Activated CD8-positive, alpha-beta memory T cell treated with anti-CD3 and anti-CD28 coated beads for 36 hours (primary cell): ENCODE results near the gene SERPINB12. TPM values are rescaled to one million over a fixed set of nuclear protein-coding genes. Genes with fewer than 3 reads are reported as not detected.

ENCODE experiments used
- CTCF ChIA-PET: fragments of 350-600 bp; sonication (Branson Sonifier 250); formaldehyde crosslinking; loops from one replicate; lab custom pipeline; 2021; ENCODE audit warnings: antibody characterized with exemption; lab: Charles Lee
- POLR2A ChIA-PET: fragments of 350-600 bp; sonication (Branson Sonifier 250); formaldehyde crosslinking; loops from one replicate; lab custom pipeline; 2021; ENCODE audit warnings: antibody characterized with exemption; lab: Charles Lee
- total RNA-seq, 2 experiments: library from RNA; stranded (reverse); gene quantifications; one replicate each; pipeline ENCODE4 v1.2.3, GENCODE V29; 2021

SERPINB12 gene
- total RNA-seq, 2 experiments from 2014 or later: not detected

- ChIA-PET POLR2A (no interaction called here), CTCF (no interaction called here)
These were observed 1.8 kb downstream of the SERPINB12 start for GRCh38 chr18:63544017-63544416.

- ChIA-PET CTCF (no interaction called here), POLR2A (no interaction called here)
These were observed 2.8 kb downstream of the SERPINB12 start for GRCh38 chr18:63545000-63545399.

GRCh38 chr18:63550068-63550467, 7.9 kb downstream of the SERPINB12 start:
- ChIA-PET CTCF (interaction anchor here (1.0 kb wide), 1 partner anchor 31 kb away, joined by 3 read pairs; no protein-coding TSS in a partner anchor), POLR2A (interaction anchor here (0.5 kb wide), 1 partner anchor 35 kb away, joined by 4 read pairs; no protein-coding TSS in a partner anchor)

- POLR2A ChIA-PET: no interaction called here
- CTCF ChIA-PET: no interaction called here
These were observed 9.6 kb downstream of the SERPINB12 start for GRCh38 chr18:63551769-63552168.

GRCh38 chr18:63552581-63552980, 10.4 kb downstream of the SERPINB12 start:
- CTCF ChIA-PET: no interaction called here
- POLR2A ChIA-PET: no interaction called here

- CTCF ChIA-PET: no interaction called here
- POLR2A ChIA-PET: no interaction called here
These were observed 10.9 kb downstream of the SERPINB12 start for GRCh38 chr18:63553081-63553480.

- POLR2A ChIA-PET: no interaction called here
- CTCF ChIA-PET: no interaction called here
These were observed 17.7 kb downstream of the SERPINB12 start for GRCh38 chr18:63559567-63560491.

GRCh38 chr18:63562284-63562683, 20.1 kb downstream of the SERPINB12 start:
- ChIA-PET CTCF (no interaction called here), POLR2A (no interaction called here)

- POLR2A ChIA-PET: no interaction called here
- CTCF ChIA-PET: no interaction called here
These were observed 21.9 kb downstream of the SERPINB12 start for GRCh38 chr18:63564021-63564420.

- CTCF ChIA-PET: no interaction called here
These were observed 22.4 kb downstream of the SERPINB12 start for GRCh38 chr18:63564561-63564960.

GRCh38 chr18:63567276-63567675, 25.1 kb downstream of the SERPINB12 start:
- ChIA-PET POLR2A (no interaction called here), CTCF (no interaction called here)

More at GRCh38 chr18:63564561-63564960, 22.4 kb downstream of the SERPINB12 start:
- POLR2A ChIA-PET: no interaction called here

GRCh38 chr18:63567825-63568224, 25.7 kb downstream of the SERPINB12 start:
- POLR2A ChIA-PET: no interaction called here

GRCh38 chr18:63570721-63571120, 28.6 kb downstream of the SERPINB12 start:
- ChIA-PET POLR2A (no interaction called here), CTCF (no interaction called here)

More at GRCh38 chr18:63567825-63568224, 25.7 kb downstream of the SERPINB12 start:
- CTCF ChIA-PET: no interaction called here

GRCh38 chr18:63575681-63576080, 33.5 kb downstream of the SERPINB12 start:
- CTCF ChIA-PET: no interaction called here
- POLR2A ChIA-PET: no interaction called here

GRCh38 chr18:63578357-63578958, 36.3 kb downstream of the SERPINB12 start:
- CTCF ChIA-PET: interaction anchor here (1.5 kb wide), 1 partner anchor 60 kb away, joined by 6 read pairs; no protein-coding TSS in a partner anchor

GRCh38 chr18:63579616-63580015, 37.4 kb downstream of the SERPINB12 start:
- ChIA-PET CTCF (no interaction called here), POLR2A (no interaction called here)

More at GRCh38 chr18:63578357-63578958, 36.3 kb downstream of the SERPINB12 start:
- POLR2A ChIA-PET: no interaction called here

- CTCF ChIA-PET: no interaction called here
- POLR2A ChIA-PET: no interaction called here
These were observed 43.8 kb downstream of the SERPINB12 start for GRCh38 chr18:63585988-63586387.

- ChIA-PET CTCF (no interaction called here), POLR2A (no interaction called here)
These were observed 44.3 kb downstream of the SERPINB12 start for GRCh38 chr18:63586431-63586830.

GRCh38 chr18:63586966-63587365, 44.8 kb downstream of the SERPINB12 start, which contains the start of gene SERPINB13:
SERPINB13 (plus strand) TSS chr18:63587343; CDS start chr18:63588668, 1,325 bp downstream.
- POLR2A ChIA-PET: no interaction called here
- CTCF ChIA-PET: no interaction called here

- CTCF ChIA-PET: no interaction called here
- POLR2A ChIA-PET: no interaction called here
These were observed 46.7 kb downstream of the SERPINB12 start for GRCh38 chr18:63588909-63589308.
